A549 (cell line): Measurements from ENCODE around the gene TMX4. TPM values are rescaled to one million over a fixed set of nuclear protein-coding genes. Genes with fewer than 3 reads are reported as not detected.

Experiments used
- ATAC-seq, 2 experiments: fragments of 200-7000 bp in 1 of 2; fragments of >200 bp in 1 of 2; cut with Nextera tagmentation in 1 of 2; cut with Tn5 transposase in 1 of 2; 3 replicates each; pipeline versions ENCODE4 v1.8.0 to v1.9.1; 2018 to 2020; ENCODE audit warnings: mild to moderate bottlenecking in 1 of 2, moderate library complexity in 1 of 2
- CTCF ChIA-PET: fragments of 300-600 bp; sonication (Branson Sonifier 250); formaldehyde crosslinking; extraction: SDS; loops from one replicate; lab custom pipeline; 2021; ENCODE audit warnings: antibody characterized with exemption, inconsistent platforms; lab: Yijun Ruan, JAX
- POLR2A ChIA-PET: fragments of 350-600 bp; formaldehyde crosslinking; extraction: SDS; loops from one replicate; lab custom pipeline; 2021; ENCODE audit warnings: antibody characterized with exemption, inconsistent platforms; lab: Yijun Ruan, JAX
- DNase-seq, 2 experiments: peaks; one replicate each; pipeline versions ENCODE4 v3.0.0 to v3.0.0-alpha.2; 2011 to 2016; ENCODE audit warnings: low read depth in 1 of 2, low spot score in 1 of 2
- FAIRE-seq: peaks from 2 replicates; lab custom pipeline; 2011; peaks lifted over from hg19 to GRCh38; lab: Jason Lieb, UNC
- H3K27ac ChIP-seq, 2 experiments: fragments of >200 bp; sonication (Bioruptor Twin); formaldehyde crosslinking; 3 replicates each; pipeline ENCODE4 v1.5.1; 2016 to 2017
- H3K4me1 ChIP-seq: fragments of >200 bp; sonication (Bioruptor Twin); formaldehyde crosslinking; 3 replicates; pipeline ENCODE4 v1.6.1; 2016
- H3K4me2 ChIP-seq: fragments of >200 bp; sonication (Bioruptor Twin); formaldehyde crosslinking; 3 replicates; pipeline ENCODE4 v1.6.1; 2016
- H3K4me3 ChIP-seq: fragments of >200 bp; sonication (Bioruptor Twin); formaldehyde crosslinking; 3 replicates; pipeline ENCODE4 v1.5.1; 2016
- H3K9me3 ChIP-seq: fragments of >200 bp; sonication (Bioruptor Twin); formaldehyde crosslinking; 3 replicates; pipeline ENCODE4 v1.6.1; 2016
- CBX2 ChIP-seq: fragments of 200-600 bp; sonication (generic); IDR thresholded peaks from 2 replicates; pipeline ENCODE4 v1.6.1; 2016; ENCODE audit warnings: low read depth, mild to moderate bottlenecking, borderline replicate concordance
- CHD2 ChIP-seq: fragments of 150-350 bp; IDR thresholded peaks from 2 replicates; pipeline ENCODE4 v1.6.1; 2014; ENCODE audit warnings: low read length; ENCODE audit not compliant: partially characterized antibody
- E2F6 ChIP-seq: IDR thresholded peaks from 2 replicates; pipeline ENCODE4 v1.6.1; 2012; ENCODE audit warnings: low read depth, borderline replicate concordance
- EHMT2 ChIP-seq: fragments of 200-600 bp; sonication (generic); IDR thresholded peaks from 2 replicates; pipeline ENCODE4 v1.6.1; 2016; ENCODE audit warnings: antibody characterized with exemption, low read depth, mild to moderate bottlenecking, moderate library complexity
- FOXS1 ChIP-seq: fragments of 250-450 bp; sonication (Bioruptor Pico); IDR thresholded peaks from 2 replicates; pipeline ENCODE4 v1.5.0; 2020; ENCODE audit warnings: mild to moderate bottlenecking, moderate library complexity
- GATA3 ChIP-seq: IDR thresholded peaks from 2 replicates; pipeline ENCODE4 v1.6.1; 2012; ENCODE audit warnings: borderline replicate concordance
- HDAC2 ChIP-seq: fragments of 200-600 bp; sonication (generic); IDR thresholded peaks from 2 replicates; pipeline ENCODE4 v1.6.1; 2016
- HMGXB4 ChIP-seq: fragments of 250-450 bp; sonication (Bioruptor Pico); IDR thresholded peaks from 2 replicates; pipeline ENCODE4 v1.5.0; 2021; ENCODE audit warnings: mild to moderate bottlenecking, moderate library complexity, borderline replicate concordance
- HOXA7 ChIP-seq: fragments of 250-450 bp; sonication (Bioruptor Pico); IDR thresholded peaks from 2 replicates; pipeline ENCODE4 v1.5.0; 2020; ENCODE audit warnings: mild to moderate bottlenecking, moderate library complexity
- HOXB13 ChIP-seq: fragments of 250-450 bp; sonication (Bioruptor Pico); IDR thresholded peaks from 2 replicates; pipeline ENCODE4 v1.5.0; 2020; ENCODE audit warnings: low read depth, mild to moderate bottlenecking, moderate library complexity
- HOXB5 ChIP-seq: fragments of 250-450 bp; sonication (Bioruptor Pico); IDR thresholded peaks from 2 replicates; pipeline ENCODE4 v1.5.0; 2020; ENCODE audit warnings: mild to moderate bottlenecking, moderate library complexity
- JUNB ChIP-seq: fragments of >200 bp; sonication (Bioruptor Twin); formaldehyde crosslinking; IDR thresholded peaks from 2 replicates; pipeline ENCODE4 v1.6.1; 2016
- KDM1A ChIP-seq: fragments of 200-600 bp; sonication (generic); IDR thresholded peaks from 2 replicates; pipeline ENCODE4 v1.6.1; 2016; ENCODE audit warnings: low read depth, mild to moderate bottlenecking
- MAFK ChIP-seq: fragments of 450-650 bp; IDR thresholded peaks from 2 replicates; pipeline ENCODE4 v1.6.1; 2014; ENCODE audit not compliant: partially characterized antibody
- MAX ChIP-seq: IDR thresholded peaks from 2 replicates; pipeline ENCODE4 v1.6.1; 2012
- NFE2L2 ChIP-seq: fragments of 150-350 bp; conservative IDR thresholded peaks from 2 replicates; pipeline ENCODE4 v1.6.1; 2014; ENCODE audit warnings: low read length
- NPAS2 ChIP-seq: fragments of 250-450 bp; sonication (Bioruptor Pico); IDR thresholded peaks from 2 replicates; pipeline ENCODE4 v1.8.0; 2022; ENCODE audit warnings: mild to moderate bottlenecking, moderate library complexity, borderline replicate concordance
- PBX3 ChIP-seq: IDR thresholded peaks from 2 replicates; pipeline ENCODE4 v1.6.1; 2012
- PHF8 ChIP-seq: fragments of 200-600 bp; sonication (generic); IDR thresholded peaks from 2 replicates; pipeline ENCODE4 v1.6.1; 2016; ENCODE audit warnings: low read depth, mild to moderate bottlenecking, antibody characterized with exemption, moderate library complexity, borderline replicate concordance
- RAD21 ChIP-seq, 2 experiments: fragments of >200 bp in 1 of 2; sonication (Bioruptor Twin) in 1 of 2; formaldehyde crosslinking in 1 of 2; IDR thresholded peaks in 1 of 2; conservative IDR thresholded peaks in 1 of 2; 2 replicates in 1 of 2; 3 replicates in 1 of 2; pipeline ENCODE4 v1.6.1; 2012 to 2018; ENCODE audit warnings: inconsistent platforms in 1 of 2
- RCOR1 ChIP-seq: fragments of 150-350 bp; IDR thresholded peaks from 2 replicates; pipeline ENCODE4 v1.6.1; 2014; ENCODE audit warnings: antibody characterized with exemption, low read length, low read depth
- RFX5 ChIP-seq: fragments of 450-650 bp; IDR thresholded peaks from 2 replicates; pipeline ENCODE4 v1.7.1; 2014; ENCODE audit warnings: antibody characterized with exemption, mild to moderate bottlenecking, moderate library complexity
- RNF2 ChIP-seq: fragments of 200-600 bp; sonication (generic); IDR thresholded peaks from 2 replicates; pipeline ENCODE4 v1.6.1; 2016; ENCODE audit warnings: low read depth, mild to moderate bottlenecking, antibody characterized with exemption, moderate library complexity, borderline replicate concordance
- SMC3 ChIP-seq: fragments of >200 bp; sonication (Bioruptor Twin); formaldehyde crosslinking; IDR thresholded peaks from 3 replicates; pipeline ENCODE4 v1.6.1; 2018; ENCODE audit warnings: inconsistent platforms
- SREBF2 ChIP-seq: fragments of 450-650 bp; IDR thresholded peaks from 2 replicates; pipeline ENCODE4 v1.6.1; 2014; ENCODE audit warnings: mild to moderate bottlenecking, moderate library complexity
- TFCP2L1 ChIP-seq: fragments of 250-450 bp; sonication (Bioruptor Pico); IDR thresholded peaks from 2 replicates; pipeline ENCODE4 v1.5.0; 2021; ENCODE audit warnings: mild to moderate bottlenecking
- TP53 ChIP-seq: fragments of 250-450 bp; sonication (Bioruptor Pico); IDR thresholded peaks from 2 replicates; pipeline ENCODE4 v1.5.0; 2021; ENCODE audit warnings: mild to moderate bottlenecking, moderate library complexity
- ZFP36 ChIP-seq: fragments of 450-650 bp; IDR thresholded peaks from 2 replicates; pipeline ENCODE4 v1.6.1; 2014; ENCODE audit warnings: borderline replicate concordance; ENCODE audit not compliant: partially characterized antibody
- WGBS: methylation state at CpG from one replicate; pipeline ENCODE4 v1.1.6; 2017; ENCODE audit errors: missing lambda C conversion rate; 5-methylcytosine and 5-hydroxymethylcytosine counted together
- polyA minus RNA-seq: library from RNA; depleted of rRNA, polyadenylated mRNA; stranded (reverse); fragments of >200 nt; gene quantifications from 2 replicates; pipeline ENCODE4 v1.2.3, GENCODE V29; 2011; rRNA and poly(A)+ RNA removed
- polyA plus RNA-seq, 4 experiments: library from polyadenylated mRNA; depleted of rRNA in 3 of 4; stranded (reverse); fragments of >200 nt; fragmentation: RNase III in 1 of 4; extraction: RNeasy Plus Mini Kit Qiagen cat#74134 plus additional on column Dnase treatment in 1 of 4; gene quantifications; 2 replicates in 3 of 4; 3 replicates in 1 of 4; pipeline ENCODE4 v1.2.3, GENCODE V29; 2011 to 2017
- TF ChIP-seq, protein P1 (sequence below): fragments of >200 bp; sonication (Bioruptor Twin); formaldehyde crosslinking; IDR thresholded peaks from 3 replicates; pipeline ENCODE4 v1.6.1; 2016
- TF ChIP-seq, protein P2 (sequence below): fragments of 250-450 bp; sonication (Bioruptor Pico); IDR thresholded peaks from 2 replicates; pipeline ENCODE4 v1.5.0; 2020; ENCODE audit warnings: low read depth, mild to moderate bottlenecking, moderate library complexity
- TF ChIP-seq, protein P3 (sequence below): fragments of >200 bp; sonication (Bioruptor Twin); formaldehyde crosslinking; IDR thresholded peaks from 2 replicates; pipeline ENCODE4 v1.6.1; 2016

The TMX4 gene, protein sequence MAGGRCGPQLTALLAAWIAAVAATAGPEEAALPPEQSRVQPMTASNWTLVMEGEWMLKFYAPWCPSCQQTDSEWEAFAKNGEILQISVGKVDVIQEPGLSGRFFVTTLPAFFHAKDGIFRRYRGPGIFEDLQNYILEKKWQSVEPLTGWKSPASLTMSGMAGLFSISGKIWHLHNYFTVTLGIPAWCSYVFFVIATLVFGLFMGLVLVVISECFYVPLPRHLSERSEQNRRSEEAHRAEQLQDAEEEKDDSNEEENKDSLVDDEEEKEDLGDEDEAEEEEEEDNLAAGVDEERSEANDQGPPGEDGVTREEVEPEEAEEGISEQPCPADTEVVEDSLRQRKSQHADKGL
- 17.6 and 21.1 TPM in 2 replicates for polyA plus RNA-seq (2011; rRNA removed)
- 4.1 and 5.0 TPM in 2 replicates for polyA plus RNA-seq (2012; cell fraction: cytosol; rRNA removed)
- 2.3 and 2.9 TPM in 2 replicates for polyA plus RNA-seq (2012; cell fraction: nucleus; rRNA removed)
- 11.7 to 13.2 TPM (median 12.4 TPM) in 3 replicates for polyA plus RNA-seq (2017; fragmentation: RNase III; extraction: RNeasy Plus Mini Kit Qiagen cat#74134 plus additional on column Dnase treatment)
- polyA minus RNA-seq: 14.1 and 15.7 TPM in 2 replicates

DNA sequence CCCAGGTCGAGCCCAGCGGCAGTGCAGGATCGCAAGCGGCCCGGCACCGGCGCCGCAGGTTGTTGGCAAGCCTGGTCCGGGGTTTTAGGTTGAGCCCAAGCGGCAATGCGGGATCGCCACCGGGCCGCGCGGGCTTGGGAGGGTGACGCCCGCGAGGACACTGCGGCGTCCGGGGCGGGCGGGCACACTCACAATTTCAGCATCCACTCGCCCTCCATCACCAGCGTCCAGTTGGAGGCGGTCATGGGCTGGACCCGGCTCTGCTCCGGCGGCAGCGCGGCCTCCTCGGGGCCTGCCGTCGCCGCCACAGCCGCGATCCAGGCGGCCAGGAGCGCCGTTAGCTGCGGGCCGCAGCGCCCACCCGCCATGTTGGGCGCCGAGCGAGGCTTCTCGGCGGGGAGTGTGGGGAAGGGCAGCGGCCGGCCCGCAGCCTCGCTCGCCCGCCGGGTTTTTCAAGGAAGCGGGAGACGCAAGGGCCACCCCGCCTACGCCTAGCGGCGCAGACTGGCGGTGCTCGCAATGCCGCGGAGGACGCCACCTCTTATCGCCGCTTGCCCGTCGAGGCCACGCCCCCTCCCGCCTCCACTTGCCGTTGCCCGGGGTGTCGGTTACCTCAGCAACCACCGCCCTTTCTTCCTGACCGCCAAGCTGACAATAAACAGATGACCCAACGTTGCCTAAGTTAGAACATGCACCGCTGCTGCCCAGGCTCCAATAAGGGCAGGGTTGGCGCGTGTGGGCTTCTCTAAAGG is at the start of gene TMX4:
Gene TMX4 (minus strand): TSS at position 516 of the 752 bp plus-strand sequence. CDS start 148 bp downstream, at position 368.
- H3K27ac ChIP-seq: peak within 1 kb of the TSS; percentile 91 to 96
- ATAC-seq: peak; percentile 91 to 94
- no peaks in the 10 kb centered on the region for H3K9me3 ChIP-seq
- H3K4me3 ChIP-seq: peak within 1 kb of the TSS; percentile 67
- H3K4me2 ChIP-seq: peak within 1 kb of the TSS; percentile 77
- peaks cover 9% of the 10 kb centered on the region for H3K4me1 ChIP-seq
- under 1% methylated on average over 40 of the region's 83 CpGs for WGBS
- ChIA-PET CTCF (interaction anchor here (1.1 to 1.6 kb wide), 2 partner anchors 25 to 33 kb away, joined by 3 to 5 read pairs; no protein-coding TSS in a partner anchor), POLR2A (interaction anchor here (0.8 to 1.4 kb wide), 4 partner anchors 11 to 39 kb away, joined by 4 to 6 read pairs (median 4); no protein-coding TSS in a partner anchor)
- no peak for FAIRE-seq
- DNase-seq: peak; percentile 95 to 96
- no peak for TF ChIP-seq PBX3
- TF ChIP-seq PHF8: peak; percentile 100
- TF ChIP-seq, protein P1, sequence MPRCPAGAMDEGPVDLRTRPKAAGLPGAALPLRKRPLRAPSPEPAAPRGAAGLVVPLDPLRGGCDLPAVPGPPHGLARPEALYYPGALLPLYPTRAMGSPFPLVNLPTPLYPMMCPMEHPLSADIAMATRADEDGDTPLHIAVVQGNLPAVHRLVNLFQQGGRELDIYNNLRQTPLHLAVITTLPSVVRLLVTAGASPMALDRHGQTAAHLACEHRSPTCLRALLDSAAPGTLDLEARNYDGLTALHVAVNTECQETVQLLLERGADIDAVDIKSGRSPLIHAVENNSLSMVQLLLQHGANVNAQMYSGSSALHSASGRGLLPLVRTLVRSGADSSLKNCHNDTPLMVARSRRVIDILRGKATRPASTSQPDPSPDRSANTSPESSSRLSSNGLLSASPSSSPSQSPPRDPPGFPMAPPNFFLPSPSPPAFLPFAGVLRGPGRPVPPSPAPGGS: peak; percentile 92
- TF ChIP-seq E2F6: no peak; the same call in 1 of the 2 replicates
- TF ChIP-seq FOXS1: no peak
- TF ChIP-seq RAD21 (conservative IDR thresholded peaks at IDR 0.05 in 1 of 2, IDR thresholded peaks at IDR 0.05 in 1 of 2): 0 out of 5 replicates have a peak, but pooled peaks of 1 of the 2 experiments have one; percentile 20
- TF ChIP-seq, protein P2, sequence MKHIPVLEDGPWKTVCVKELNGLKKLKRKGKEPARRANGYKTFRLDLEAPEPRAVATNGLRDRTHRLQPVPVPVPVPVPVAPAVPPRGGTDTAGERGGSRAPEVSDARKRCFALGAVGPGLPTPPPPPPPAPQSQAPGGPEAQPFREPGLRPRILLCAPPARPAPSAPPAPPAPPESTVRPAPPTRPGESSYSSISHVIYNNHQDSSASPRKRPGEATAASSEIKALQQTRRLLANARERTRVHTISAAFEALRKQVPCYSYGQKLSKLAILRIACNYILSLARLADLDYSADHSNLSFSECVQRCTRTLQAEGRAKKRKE (CRISPR knock-in tag): no peak
- TF ChIP-seq TP53 (CRISPR knock-in tag): 0 out of 2 replicates have a peak, but pooled peaks have one; percentile 9
- TF ChIP-seq KDM1A: no peak
- no peak for TF ChIP-seq CHD2
- peak; percentile 71; the same call in 1 of the 2 replicates for TF ChIP-seq RFX5
- TF ChIP-seq HDAC2: no peak
- TF ChIP-seq TFCP2L1: no peak
- TF ChIP-seq, protein P3, sequence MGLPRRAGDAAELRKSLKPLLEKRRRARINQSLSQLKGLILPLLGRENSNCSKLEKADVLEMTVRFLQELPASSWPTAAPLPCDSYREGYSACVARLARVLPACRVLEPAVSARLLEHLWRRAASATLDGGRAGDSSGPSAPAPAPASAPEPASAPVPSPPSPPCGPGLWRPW: no peak
- no peak for TF ChIP-seq HOXA7 (CRISPR knock-in tag)
- no peak for TF ChIP-seq HOXB13 (CRISPR knock-in tag)
- no peak for TF ChIP-seq RCOR1
- no peak for TF ChIP-seq ZFP36
- no peak for TF ChIP-seq CBX2
- 0 out of 2 replicates have a peak, but pooled peaks have one; percentile 34 for TF ChIP-seq HOXB5
- TF ChIP-seq MAFK: no peak
- TF ChIP-seq HMGXB4 (CRISPR knock-in tag): peak; percentile 63; the same call in 1 of the 2 replicates
- TF ChIP-seq MAX: peak; percentile 60; the same call in 1 of the 2 replicates
- TF ChIP-seq EHMT2: no peak
- TF ChIP-seq NPAS2 (CRISPR knock-in tag): no peak
- TF ChIP-seq GATA3: peak; percentile 34; the same call in 1 of the 2 replicates
- TF ChIP-seq SMC3: 0 out of 3 replicates have a peak, but pooled peaks have one; percentile 18
- no peak for TF ChIP-seq SREBF2
- no peak for TF ChIP-seq JUNB
- no peak for TF ChIP-seq NFE2L2
- TF ChIP-seq RNF2: no peak
